Sigmoid colon (tissue), 4 donors: ENCODE results near the gene LETM1.

Experiments used
- CTCF ChIP-seq, 4 experiments: fragments of 450-650 bp in 3 of 4; fragments of 200-600 bp in 1 of 4; IDR thresholded peaks; one replicate each; pipeline ENCODE4 v1.5.1; 2016 to 2019; ENCODE audit warnings: antibody characterized with exemption in 4 of 4, mild to moderate bottlenecking in 3 of 4, moderate library complexity in 2 of 4
- EP300 ChIP-seq, 4 donors: sonication (generic); formaldehyde crosslinking; IDR thresholded peaks; one replicate each; pipeline ENCODE4 v1.6.1; 2017; ENCODE audit warnings: antibody characterized with exemption in 4 of 4

- TF ChIP-seq EP300 (IDR thresholded peaks at IDR 0.05) (no peak), CTCF (IDR thresholded peaks at IDR 0.05) (no peak)
Measured at GRCh38 chr4:1824746-1825145, 31.2 kb downstream of the LETM1 start.
